Measurements from ENCODE around the gene SMYD3.

- TF ChIP-seq, protein P1, sequence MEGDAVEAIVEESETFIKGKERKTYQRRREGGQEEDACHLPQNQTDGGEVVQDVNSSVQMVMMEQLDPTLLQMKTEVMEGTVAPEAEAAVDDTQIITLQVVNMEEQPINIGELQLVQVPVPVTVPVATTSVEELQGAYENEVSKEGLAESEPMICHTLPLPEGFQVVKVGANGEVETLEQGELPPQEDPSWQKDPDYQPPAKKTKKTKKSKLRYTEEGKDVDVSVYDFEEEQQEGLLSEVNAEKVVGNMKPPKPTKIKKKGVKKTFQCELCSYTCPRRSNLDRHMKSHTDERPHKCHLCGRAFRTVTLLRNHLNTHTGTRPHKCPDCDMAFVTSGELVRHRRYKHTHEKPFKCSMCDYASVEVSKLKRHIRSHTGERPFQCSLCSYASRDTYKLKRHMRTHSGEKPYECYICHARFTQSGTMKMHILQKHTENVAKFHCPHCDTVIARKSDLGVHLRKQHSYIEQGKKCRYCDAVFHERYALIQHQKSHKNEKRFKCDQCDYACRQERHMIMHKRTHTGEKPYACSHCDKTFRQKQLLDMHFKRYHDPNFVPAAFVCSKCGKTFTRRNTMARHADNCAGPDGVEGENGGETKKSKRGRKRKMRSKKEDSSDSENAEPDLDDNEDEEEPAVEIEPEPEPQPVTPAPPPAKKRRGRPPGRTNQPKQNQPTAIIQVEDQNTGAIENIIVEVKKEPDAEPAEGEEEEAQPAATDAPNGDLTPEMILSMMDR (IDR thresholded peaks at IDR 0.05; ENCODE audit: low read length) = no peak
- no peak for TF ChIP-seq EZH2 (optimal IDR thresholded peaks at IDR 0.05; ENCODE audit: low read depth, low read length)
These were observed 175.0 kb downstream of the SMYD3 start for GRCh38 chr1:246332078-246332477.
